CD4-positive, alpha-beta T cell (primary cell): ENCODE measurements around the gene SREBF1. TPM values are rescaled to one million over a fixed set of nuclear protein-coding genes. Genes with fewer than 3 reads are reported as not detected.

Experiments
- ATAC-seq: fragments of 200-7000 bp; cut with Tn5 transposase; one replicate; pipeline ENCODE4 v1.10.0; 2022; ENCODE audit warnings: mild to moderate bottlenecking; ENCODE audit not compliant: poor library complexity
- CTCF ChIA-PET: fragments of 350-600 bp; sonication (Branson Sonifier 250); formaldehyde crosslinking; loops from one replicate; lab custom pipeline; 2021; ENCODE audit warnings: antibody characterized with exemption, inconsistent platforms; lab: Charles Lee
- POLR2A ChIA-PET: fragments of 350-600 bp; sonication (Branson Sonifier 250); formaldehyde crosslinking; loops from one replicate; lab custom pipeline; 2021; ENCODE audit warnings: antibody characterized with exemption, inconsistent platforms; lab: Charles Lee
- DNase-seq, 14 experiments: peaks; one replicate each; pipeline ENCODE4 v3.0.0-alpha.2; 2013 to 2020; ENCODE audit warnings: mixed read lengths in 2 of 14
- H3K27ac ChIP-seq, 2 donors: one replicate each; pipeline versions ENCODE4 v1.5.1 to v1.7.0; 2013; ENCODE audit warnings: low read length in 2 of 2, low read depth in 1 of 2, mild to moderate bottlenecking in 1 of 2
- H3K27me3 ChIP-seq, 2 experiments: 1 replicate in 1 of 2; 2 replicates in 1 of 2; pipeline versions ENCODE4 v1.6.1 to v1.7.0; 2013; ENCODE audit warnings: low read length in 2 of 2, control low read depth in 1 of 2, mild to moderate bottlenecking in 1 of 2, moderate library complexity in 1 of 2; ENCODE audit not compliant: insufficient read depth in 2 of 2, control insufficient read depth in 1 of 2
- H3K36me3 ChIP-seq: one replicate; pipeline ENCODE4 v1.6.1; 2013; ENCODE audit warnings: low read length, control low read depth; ENCODE audit not compliant: insufficient read depth
- H3K4me1 ChIP-seq: one replicate; pipeline ENCODE4 v1.6.1; 2013; ENCODE audit warnings: low read length, control low read depth; ENCODE audit not compliant: insufficient read depth
- H3K4me3 ChIP-seq: one replicate; pipeline ENCODE4 v1.5.1; 2013; ENCODE audit warnings: mild to moderate bottlenecking, low read length, moderate library complexity
- H3K9me3 ChIP-seq, 2 experiments: 1 replicate in 1 of 2; 2 replicates in 1 of 2; pipeline versions ENCODE4 v1.6.1 to v1.7.0; 2013; ENCODE audit warnings: low read length in 2 of 2, mild to moderate bottlenecking in 2 of 2, control low read depth in 1 of 2, moderate library complexity in 1 of 2; ENCODE audit not compliant: control insufficient read depth in 1 of 2, insufficient read depth in 1 of 2
- H3K27ac Mint-ChIP-seq: one replicate; pipeline ENCODE4 v1.8.0; 2020; ENCODE audit warnings: mixed read lengths
- H3K27me3 Mint-ChIP-seq: one replicate; pipeline ENCODE4 v1.8.0; 2021; ENCODE audit warnings: mixed read lengths
- H3K36me3 Mint-ChIP-seq: one replicate; pipeline ENCODE4 v1.8.0; 2021; ENCODE audit warnings: low read depth, mixed read lengths
- H3K4me1 Mint-ChIP-seq: one replicate; pipeline ENCODE4 v1.8.0; 2021; ENCODE audit warnings: low read depth, mixed read lengths
- H3K4me3 Mint-ChIP-seq: one replicate; pipeline ENCODE4 v1.8.0; 2020; ENCODE audit warnings: mild to moderate bottlenecking, mixed read lengths
- H3K9me3 Mint-ChIP-seq: one replicate; pipeline ENCODE4 v1.8.0; 2020; ENCODE audit warnings: mixed read lengths
- CTCF ChIP-seq: fragments of 200-600 bp; IDR thresholded peaks from one replicate; pipeline ENCODE4 v1.8.0; 2022; ENCODE audit warnings: antibody characterized with exemption, mild to moderate bottlenecking
- intact Hi-C, 2 experiments: fragments of 100-400 bp; cut with DNase I in 1 of 2; cut with micrococcal nuclease in 1 of 2; formaldehyde crosslinking; loops; one replicate each; pipeline versions ENCODE4 v1.15.1 to v1.9.0; 2023 to 2025; cut with DNase I, micrococcal nuclease
- total RNA-seq, 174 experiments: library from RNA in 2 of 174; stranded (reverse) in 2 of 174; gene quantifications; one replicate each; pipeline ENCODE4 v1.2.3 and lab custom pipeline; 2021 to 2026

SREBF1 gene
- total RNA-seq, 2 experiments from 2014 or later, result 249 to 264 TPM

- Histone ChIP-seq H3K36me3 (peaks cover 13% of the 10 kb centered on the region), H3K9me3 (no peaks in the 10 kb centered on the region), H3K4me1 (no peaks in the 10 kb centered on the region), H3K27ac (no peak overlapping the region), H3K27me3 (no peaks in the 10 kb centered on the region), H3K4me3 (no peak overlapping the region)
- CTCF ChIA-PET, result no interaction called here
- ATAC-seq (no peak), DNase-seq (no peak)
- H3K27me3 Mint-ChIP-seq, result no peaks in the 10 kb centered on the region
- H3K27ac Mint-ChIP-seq, result no peak overlapping the region
- no peak for TF ChIP-seq CTCF
- intact Hi-C loops, result no loop called here
- no peaks in the 10 kb centered on the region for H3K9me3 Mint-ChIP-seq
- H3K4me1 Mint-ChIP-seq, result no peaks in the 10 kb centered on the region
- POLR2A ChIA-PET, result no interaction called here
- H3K4me3 Mint-ChIP-seq, result no peak overlapping the region
- H3K36me3 Mint-ChIP-seq, result peaks cover 24% of the 10 kb centered on the region
These were observed 31.2 kb downstream of the SREBF1 start for GRCh38 chr17:17805575-17805974.

GRCh38 chr17:17804007-17804406, 32.8 kb downstream of the SREBF1 start:
- Mint-ChIP-seq H3K4me1 (no peaks in the 10 kb centered on the region), H3K9me3 (no peaks in the 10 kb centered on the region), H3K27me3 (no peaks in the 10 kb centered on the region), H3K27ac (no peak overlapping the region), H3K4me3 (no peak overlapping the region), H3K36me3 (peaks cover 23% of the 10 kb centered on the region)
- ATAC-seq (no peak), DNase-seq (no peak)
- ChIA-PET POLR2A (no interaction called here), CTCF (no interaction called here)
- Histone ChIP-seq H3K36me3 (peaks cover 13% of the 10 kb centered on the region), H3K27ac (no peak overlapping the region), H3K4me3 (no peak overlapping the region), H3K27me3 (no peaks in the 10 kb centered on the region), H3K9me3 (no peaks in the 10 kb centered on the region), H3K4me1 (no peaks in the 10 kb centered on the region)
- intact Hi-C loops, result no loop called here
- no peak for TF ChIP-seq CTCF

- Mint-ChIP-seq H3K27me3 (no peaks in the 10 kb centered on the region), H3K4me3 (no peak overlapping the region), H3K9me3 (no peaks in the 10 kb centered on the region), H3K36me3 (peaks cover 19% of the 10 kb centered on the region), H3K27ac (no peak overlapping the region), H3K4me1 (no peaks in the 10 kb centered on the region)
- Histone ChIP-seq H3K27ac (no peak overlapping the region), H3K9me3 (no peaks in the 10 kb centered on the region), H3K27me3 (no peaks in the 10 kb centered on the region), H3K4me3 (no peak overlapping the region), H3K4me1 (no peaks in the 10 kb centered on the region), H3K36me3 (peaks cover 17% of the 10 kb centered on the region)
- TF ChIP-seq CTCF, result no peak
- no peak for DNase-seq
- CTCF ChIA-PET, result no interaction called here
- intact Hi-C loops, result no loop called here
- no peak for ATAC-seq
- POLR2A ChIA-PET, result no interaction called here
These were observed 34.8 kb downstream of the SREBF1 start for GRCh38 chr17:17801800-17802481.
